GM12874 (cell line): Measurements from ENCODE around the gene ZNF689.

ENCODE experiments used
- TF ChIP-seq, protein P1 (sequence below): IDR thresholded peaks from 2 replicates; pipeline ENCODE4 v1.5.1; 2011; ENCODE audit warnings: low read depth, mild to moderate bottlenecking, control low read depth, low read length, moderate library complexity; ENCODE audit not compliant: insufficient read depth

ZNF689 gene

DNA sequence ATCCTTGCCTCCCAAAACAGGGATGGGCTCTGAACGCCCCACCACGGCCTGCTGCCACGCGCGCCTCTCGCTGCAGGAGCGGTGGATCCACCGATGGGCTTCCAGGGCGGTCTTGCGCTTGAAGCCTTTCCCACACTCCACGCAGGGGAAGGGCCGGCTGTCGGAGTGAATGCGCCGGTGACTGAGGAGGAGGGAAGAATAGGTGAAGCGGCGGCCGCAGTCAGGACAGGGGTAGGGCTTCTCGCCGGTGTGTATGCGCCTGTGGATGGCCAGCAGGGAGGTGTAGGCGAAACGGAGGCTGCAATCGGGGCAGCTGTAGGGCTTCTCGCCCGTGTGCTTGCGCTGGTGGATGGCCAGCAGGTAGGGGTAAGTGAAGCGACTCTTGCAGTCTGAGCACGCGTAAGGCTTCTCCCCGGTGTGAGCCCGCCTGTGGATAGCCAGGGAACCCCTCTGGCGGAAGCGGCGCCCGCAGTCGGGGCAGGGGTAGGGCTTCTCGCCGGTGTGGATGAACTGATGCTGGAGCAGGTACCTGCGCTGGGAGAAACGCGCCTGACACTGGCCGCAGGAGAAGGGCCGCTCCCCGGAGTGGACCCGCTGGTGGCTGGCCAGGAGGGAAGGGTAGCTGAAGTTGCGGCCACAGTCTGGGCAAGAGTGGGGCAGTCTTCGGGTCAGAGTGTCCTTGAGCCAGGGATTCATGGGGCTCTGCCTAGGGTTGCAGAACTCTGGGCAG is 27.4 kb downstream of the ZNF689 start:
- TF ChIP-seq, protein P1, sequence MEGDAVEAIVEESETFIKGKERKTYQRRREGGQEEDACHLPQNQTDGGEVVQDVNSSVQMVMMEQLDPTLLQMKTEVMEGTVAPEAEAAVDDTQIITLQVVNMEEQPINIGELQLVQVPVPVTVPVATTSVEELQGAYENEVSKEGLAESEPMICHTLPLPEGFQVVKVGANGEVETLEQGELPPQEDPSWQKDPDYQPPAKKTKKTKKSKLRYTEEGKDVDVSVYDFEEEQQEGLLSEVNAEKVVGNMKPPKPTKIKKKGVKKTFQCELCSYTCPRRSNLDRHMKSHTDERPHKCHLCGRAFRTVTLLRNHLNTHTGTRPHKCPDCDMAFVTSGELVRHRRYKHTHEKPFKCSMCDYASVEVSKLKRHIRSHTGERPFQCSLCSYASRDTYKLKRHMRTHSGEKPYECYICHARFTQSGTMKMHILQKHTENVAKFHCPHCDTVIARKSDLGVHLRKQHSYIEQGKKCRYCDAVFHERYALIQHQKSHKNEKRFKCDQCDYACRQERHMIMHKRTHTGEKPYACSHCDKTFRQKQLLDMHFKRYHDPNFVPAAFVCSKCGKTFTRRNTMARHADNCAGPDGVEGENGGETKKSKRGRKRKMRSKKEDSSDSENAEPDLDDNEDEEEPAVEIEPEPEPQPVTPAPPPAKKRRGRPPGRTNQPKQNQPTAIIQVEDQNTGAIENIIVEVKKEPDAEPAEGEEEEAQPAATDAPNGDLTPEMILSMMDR, result no peak

DNA sequence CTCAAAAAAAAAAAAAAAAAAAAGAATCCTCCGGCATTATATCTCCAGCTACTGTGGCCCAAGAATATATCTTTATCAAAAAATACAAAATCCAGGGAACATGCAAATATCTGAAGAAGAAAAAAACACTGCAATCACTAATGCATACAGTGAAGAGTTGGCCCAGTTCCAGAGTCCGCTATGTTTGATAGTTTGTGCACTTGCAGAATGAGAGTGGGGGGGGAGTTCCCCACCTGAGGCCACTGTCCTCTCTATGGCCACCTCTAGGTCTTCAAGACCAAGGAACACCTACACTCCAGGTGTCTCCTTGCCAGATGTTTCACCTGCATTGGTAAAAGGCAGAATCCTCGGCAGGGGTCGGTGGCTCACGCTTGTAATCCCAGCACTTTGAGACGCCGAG is 28.7 kb downstream of the ZNF689 start:
- TF ChIP-seq, protein P1, result no peak

DNA sequence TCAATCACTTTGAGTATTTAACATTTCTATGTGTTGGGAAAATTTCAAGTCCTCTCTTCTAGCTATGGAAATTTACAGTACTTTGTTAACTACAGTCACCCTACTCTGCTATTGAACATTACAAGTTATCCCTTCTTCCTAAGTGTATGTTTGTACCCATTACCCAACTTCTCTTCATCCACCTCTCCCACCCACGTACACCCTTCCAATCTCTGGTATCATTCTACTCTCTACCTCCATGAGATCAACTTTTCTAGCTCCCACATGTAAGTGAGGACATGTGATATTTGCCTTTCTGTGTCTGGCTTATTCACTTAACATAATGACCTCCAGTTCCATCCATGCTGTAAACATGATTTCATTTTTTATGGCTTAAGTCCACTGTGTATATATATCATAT is 35.5 kb downstream of the ZNF689 start:
- TF ChIP-seq, protein P1, result no peak

DNA sequence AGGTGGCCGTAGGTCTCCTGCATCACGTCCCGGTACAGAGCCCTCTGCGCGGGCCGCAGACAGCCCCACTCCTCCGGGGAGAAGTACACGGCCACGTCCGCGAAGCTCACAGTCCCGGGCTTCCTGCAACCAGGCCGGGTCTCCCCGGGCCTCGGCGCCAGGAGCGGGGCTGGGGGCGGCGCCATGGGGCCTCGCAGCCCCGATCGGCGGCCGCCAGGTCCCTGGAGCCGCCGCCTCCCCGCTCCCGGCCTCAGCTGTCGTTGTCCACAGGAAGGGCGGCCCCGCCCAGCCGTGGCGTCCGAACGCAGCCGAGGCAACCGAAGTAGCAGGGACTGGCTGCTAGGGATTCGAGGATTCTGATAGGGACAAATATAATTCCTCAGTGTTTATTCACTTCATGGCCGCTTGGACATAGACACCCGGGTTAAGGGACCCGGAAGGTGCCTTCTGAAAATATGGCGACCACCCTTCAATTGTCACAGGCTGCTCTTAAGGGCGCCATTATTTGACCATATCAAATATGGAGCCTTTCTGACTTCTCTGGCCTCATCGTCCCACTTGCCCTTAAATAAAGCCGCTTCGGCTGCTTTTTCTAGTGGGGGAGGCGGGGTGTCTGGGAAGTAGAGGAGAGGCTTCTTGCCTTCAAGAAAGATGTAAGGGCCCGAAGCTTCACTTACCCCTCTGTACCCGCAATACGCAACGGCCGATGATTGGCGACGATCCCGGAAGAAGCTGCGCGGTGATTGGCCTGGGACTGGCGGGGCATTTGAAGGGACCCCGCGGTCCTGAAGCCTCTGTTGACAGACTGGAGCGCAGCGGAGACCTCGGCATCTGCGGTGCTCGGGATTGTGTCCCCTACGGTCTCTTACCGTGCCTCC is 38.5 kb downstream of the ZNF689 start, which contains the start of gene ZNF688:
Gene ZNF688 (minus strand): TSS at position 270 of the 878 bp plus-strand sequence. CDS start 85 bp downstream, at position 185.
- TF ChIP-seq, protein P1, result no peak

DNA sequence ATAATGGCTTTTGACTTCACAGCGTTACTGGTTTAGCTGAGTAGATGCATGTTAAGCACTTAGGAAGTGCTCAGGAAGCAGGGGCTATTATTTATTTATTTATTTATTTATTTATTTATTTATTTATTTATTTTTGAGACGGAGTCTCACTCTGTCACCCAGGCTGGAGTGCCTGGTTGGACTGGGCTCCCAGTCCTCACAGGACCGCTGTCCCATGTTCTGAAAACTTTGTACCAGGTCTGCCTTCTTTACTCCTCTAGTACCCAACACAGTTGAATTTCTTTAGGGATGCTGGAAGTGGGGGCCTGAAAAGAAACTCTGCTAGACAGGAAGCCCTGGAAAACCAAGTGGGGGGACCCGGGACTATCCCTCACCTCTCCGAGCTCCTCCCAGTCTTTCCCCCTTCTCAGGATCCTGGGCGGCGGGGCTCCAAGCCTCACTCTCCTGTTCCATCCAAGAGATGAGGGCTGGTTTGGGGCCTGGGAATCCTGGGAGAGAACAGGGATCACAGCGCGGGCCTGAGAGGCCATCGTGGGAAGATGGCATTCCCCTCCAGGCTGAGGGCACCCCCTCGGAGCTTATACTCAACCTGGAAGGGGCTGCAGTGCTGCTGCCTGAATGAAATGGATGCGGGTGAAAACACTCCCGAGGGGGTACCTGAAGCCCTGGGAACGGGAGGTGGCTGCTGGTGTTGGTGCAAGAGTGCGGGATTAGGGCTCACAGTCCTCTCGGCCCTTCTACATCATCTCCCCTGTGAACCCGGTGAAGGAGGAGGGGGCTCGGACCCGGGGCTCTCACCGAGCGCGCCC is 39.3 kb downstream of the ZNF689 start:
- TF ChIP-seq, protein P1, result no peak

DNA sequence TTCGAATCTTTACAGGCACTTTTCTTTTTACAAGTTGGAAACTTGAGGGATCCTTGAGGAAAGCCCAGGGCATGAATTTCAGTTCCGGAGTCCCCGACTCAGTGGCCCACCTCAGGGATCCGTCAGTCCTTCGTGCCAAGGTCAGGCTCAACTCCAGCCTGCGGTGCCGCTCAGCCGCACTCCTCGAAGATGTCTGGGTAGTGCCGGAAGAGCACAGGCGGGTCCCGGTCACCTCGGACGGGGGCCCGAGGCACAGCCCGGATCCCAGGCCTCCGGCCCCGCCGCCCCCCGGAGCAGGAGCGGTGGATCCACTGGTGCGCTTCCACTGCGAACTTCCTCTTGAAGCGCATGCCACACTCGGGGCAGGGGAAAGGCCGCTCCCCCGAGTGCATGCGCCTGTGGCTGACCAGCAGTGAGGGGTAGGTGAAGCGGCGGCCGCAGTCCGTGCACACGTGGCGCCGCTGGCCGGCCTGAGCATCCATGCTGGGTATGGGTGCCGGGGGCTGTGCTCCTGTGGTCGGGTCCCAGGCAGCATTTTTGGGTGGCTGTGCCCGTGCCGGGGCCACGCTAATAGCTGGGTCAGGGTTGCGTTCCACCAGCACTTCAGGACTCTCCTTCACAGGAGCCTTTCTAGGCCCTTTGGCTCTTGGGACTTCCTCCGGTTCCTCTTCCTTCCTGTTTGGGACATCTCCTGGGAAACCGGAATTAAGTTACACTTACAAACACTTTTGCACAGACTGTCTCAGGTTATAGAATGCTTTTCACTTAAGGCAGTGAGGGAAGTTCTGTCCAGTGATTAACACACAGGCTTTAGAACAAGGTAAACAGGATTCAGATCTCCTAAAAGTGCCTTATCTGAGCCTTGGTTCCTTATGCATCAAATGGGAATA is 40.2 kb downstream of the ZNF689 start:
- TF ChIP-seq, protein P1, result no peak
